Measurements from ENCODE around the gene CORO2B.
"Not testable (repeated sequence)": the region's sequence is repeated elsewhere in the genome, so short reads cannot be mapped to it uniquely, and the experiment has no call there.

The CORO2B gene

GRCh38 chr15:68603951-68604350 lies 25.2 kb downstream of the CORO2B start:
- in situ Hi-C loops (cut with MboI; ENCODE audit: low sequenced_read_pairs), result no loop called here

GRCh38 chr15:68604840-68605478 lies 26.2 kb downstream of the CORO2B start:
- in situ Hi-C loops (cut with MboI; ENCODE audit: low sequenced_read_pairs), result not testable (repeated sequence)

- in situ Hi-C loops (cut with MboI; ENCODE audit: low sequenced_read_pairs), result no loop called here
These were observed 27.6 kb downstream of the CORO2B start for GRCh38 chr15:68606375-68606774.

GRCh38 chr15:68608206-68608843 lies 29.5 kb downstream of the CORO2B start:
- in situ Hi-C loops (cut with MboI; ENCODE audit: low sequenced_read_pairs), result no loop called here

- in situ Hi-C loops (cut with MboI; ENCODE audit: low sequenced_read_pairs), result no loop called here
These were observed 30.0 kb downstream of the CORO2B start for GRCh38 chr15:68608844-68609232.

- in situ Hi-C loops (cut with MboI; ENCODE audit: low sequenced_read_pairs), result no loop called here
These were observed 30.8 kb downstream of the CORO2B start for GRCh38 chr15:68609629-68610028.

- in situ Hi-C loops (cut with MboI; ENCODE audit: low sequenced_read_pairs), result no loop called here
These were observed 32.0 kb downstream of the CORO2B start for GRCh38 chr15:68610825-68611224.

- in situ Hi-C loops (cut with MboI; ENCODE audit: low sequenced_read_pairs), result no loop called here
These were observed 33.7 kb downstream of the CORO2B start for GRCh38 chr15:68612503-68612902.

GRCh38 chr15:68612979-68613740 lies 34.4 kb downstream of the CORO2B start:
- in situ Hi-C loops (cut with MboI; ENCODE audit: low sequenced_read_pairs), result no loop called here

- in situ Hi-C loops (cut with MboI; ENCODE audit: low sequenced_read_pairs), result no loop called here
These were observed 35.7 kb downstream of the CORO2B start for GRCh38 chr15:68614286-68615035.

- in situ Hi-C loops (cut with MboI; ENCODE audit: low sequenced_read_pairs), result no loop called here
These were observed 36.5 kb downstream of the CORO2B start for GRCh38 chr15:68615301-68615700.

GRCh38 chr15:68615811-68616210 lies 37.0 kb downstream of the CORO2B start:
- in situ Hi-C loops (cut with MboI; ENCODE audit: low sequenced_read_pairs), result no loop called here

GRCh38 chr15:68616397-68616796 lies 37.6 kb downstream of the CORO2B start:
- in situ Hi-C loops (cut with MboI; ENCODE audit: low sequenced_read_pairs), result no loop called here

GRCh38 chr15:68617001-68617400 lies 38.2 kb downstream of the CORO2B start:
- in situ Hi-C loops (cut with MboI; ENCODE audit: low sequenced_read_pairs), result no loop called here

GRCh38 chr15:68617777-68618176 lies 39.0 kb downstream of the CORO2B start:
- in situ Hi-C loops (cut with MboI; ENCODE audit: low sequenced_read_pairs), result no loop called here

GRCh38 chr15:68618394-68618793 lies 39.6 kb downstream of the CORO2B start:
- in situ Hi-C loops (cut with MboI; ENCODE audit: low sequenced_read_pairs), result no loop called here

GRCh38 chr15:68618908-68619698 lies 40.3 kb downstream of the CORO2B start:
- in situ Hi-C loops (cut with MboI; ENCODE audit: low sequenced_read_pairs), result no loop called here

GRCh38 chr15:68620721-68621527 lies 42.1 kb downstream of the CORO2B start:
- in situ Hi-C loops (cut with MboI; ENCODE audit: low sequenced_read_pairs), result no loop called here

GRCh38 chr15:68621535-68621934 lies 42.7 kb downstream of the CORO2B start:
- in situ Hi-C loops (cut with MboI; ENCODE audit: low sequenced_read_pairs), result no loop called here
